Spleen (tissue), 7 donors: ENCODE data around the gene ARHGAP20.

Experiments
- CTCF ChIP-seq, 11 experiments: fragments of 200-600 bp in 7 of 11; fragments of 450-650 bp in 4 of 11; sonication (generic) in 4 of 11; IDR thresholded peaks in 8 of 11; conservative IDR thresholded peaks in 3 of 11; 1 replicate in 7 of 11; 2 replicates in 4 of 11; pipeline versions ENCODE4 v1.4.0 to v1.8.0; 2016 to 2021; ENCODE audit warnings: antibody characterized with exemption in 11 of 11, inconsistent platforms in 4 of 11, mild to moderate bottlenecking in 1 of 11
- POLR2A ChIP-seq, 3 donors: fragments of 450-650 bp; IDR thresholded peaks; one replicate each; pipeline ENCODE4 v1.5.1; 2017; ENCODE audit warnings: antibody characterized with exemption in 3 of 3, mild to moderate bottlenecking in 1 of 3
- POLR2AphosphoS5 ChIP-seq, 3 donors: sonication (generic); formaldehyde crosslinking; IDR thresholded peaks; one replicate each; pipeline ENCODE4 v1.5.1; 2017; ENCODE audit warnings: antibody characterized with exemption in 3 of 3
- donor health status: DM: no; HTN: no; CAD: no; lungs with moderate emphysema.
- donor health status: DM: no; HTN: no; CAD: no.
- donor health status: DM: no; HTN: no; CAD: no.

DNA sequence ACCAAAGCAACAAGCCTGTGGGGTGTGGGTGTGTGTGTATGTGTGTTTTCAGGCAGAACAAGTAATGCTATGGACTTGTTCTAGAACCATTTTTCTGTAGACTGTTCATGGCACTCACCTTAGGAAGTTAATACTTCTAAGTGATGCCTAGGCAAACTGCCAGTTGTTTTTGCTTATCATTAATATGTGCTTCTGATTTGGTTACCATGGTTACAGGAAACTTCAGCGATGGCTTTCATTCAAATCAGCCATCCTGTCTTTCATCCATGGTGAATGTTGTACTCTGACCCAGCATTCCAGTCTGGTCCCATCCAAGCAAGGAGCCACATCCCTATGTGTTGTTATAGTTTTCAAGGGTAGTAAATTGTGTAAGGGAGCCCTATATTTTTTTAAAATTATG, 49.8 kb upstream of the ARHGAP20 start:
- no peak for TF ChIP-seq CTCF (IDR thresholded peaks at IDR 0.05 in 8 of 11, conservative IDR thresholded peaks at IDR 0.05 in 3 of 11)
- TF ChIP-seq POLR2A (IDR thresholded peaks at IDR 0.05) = no peak
- no peak for TF ChIP-seq POLR2AphosphoS5 (IDR thresholded peaks at IDR 0.05)
